Stimulated activated naive CD8-positive, alpha-beta T cell treated with anti-CD3 and anti-CD28 coated beads, Interleukin-15, amount 100 ng/mL, for 72 hours (primary cell): ENCODE data around the gene TOPAZ1.

Source experiments
- ATAC-seq: fragments of 150-1000 bp; cut with Tn5 transposase; 2 replicates; pipeline ENCODE4 v1.10.0; 2021; ENCODE audit warnings: mild to moderate bottlenecking, moderate library complexity
- DNase-seq, 2 donors: peaks; one replicate each; pipeline ENCODE4 v3.0.0; 2021 to 2022
- H3K27ac Mint-ChIP-seq, 2 donors: one replicate each; pipeline ENCODE4 v1.8.0; 2022; ENCODE audit warnings: mild to moderate bottlenecking in 2 of 2, mixed read lengths in 2 of 2, moderate library complexity in 2 of 2
- H3K27me3 Mint-ChIP-seq: one replicate; pipeline ENCODE4 v1.8.0; 2022; ENCODE audit warnings: mixed read lengths
- H3K4me1 Mint-ChIP-seq: one replicate; pipeline ENCODE4 v1.8.0; 2022; ENCODE audit warnings: mild to moderate bottlenecking, mixed read lengths
- H3K4me3 Mint-ChIP-seq, 2 donors: one replicate each; pipeline ENCODE4 v1.8.0; 2022; ENCODE audit warnings: mild to moderate bottlenecking in 2 of 2, mixed read lengths in 2 of 2, moderate library complexity in 1 of 2
- H3K9me3 Mint-ChIP-seq, 2 donors: one replicate each; pipeline ENCODE4 v1.8.0; 2022; ENCODE audit warnings: mixed read lengths in 2 of 2

Gene TOPAZ1

DNA sequence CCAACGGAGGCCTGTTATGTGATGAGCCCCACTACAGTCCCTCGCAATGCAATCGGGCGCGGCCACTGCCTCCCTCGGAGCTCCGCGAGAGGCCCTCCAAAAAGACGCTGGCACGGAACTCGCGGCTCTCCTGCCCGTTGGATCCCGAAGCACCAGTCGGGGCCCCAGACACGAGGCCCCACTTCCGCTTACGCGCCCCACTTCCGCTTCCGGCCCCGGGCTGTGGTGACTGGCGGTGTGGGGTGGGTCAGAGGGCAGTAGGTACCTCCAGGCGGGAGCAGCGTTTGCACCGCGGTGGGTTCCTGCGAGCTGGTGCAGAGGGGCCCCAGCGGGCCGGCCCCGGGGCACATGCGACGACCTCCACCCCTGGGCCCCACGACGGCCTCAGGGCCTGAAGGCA, at the start of gene TOPAZ1:
TOPAZ1 (plus strand) TSS at position 181 of the 400 bp plus-strand sequence; CDS start at position 349, 168 bp downstream.
- Mint-ChIP-seq H3K4me1 (no peaks in the 10 kb centered on the region), H3K27ac (no peak within 1 kb of the TSS), H3K27me3 (peaks cover 44% of the 10 kb centered on the region), H3K4me3 (no peak within 1 kb of the TSS), H3K9me3 (peaks cover 0 to 5% of the 10 kb centered on the region in 2 donors)
- DNase-seq (no peak), ATAC-seq (no peak)

DNA sequence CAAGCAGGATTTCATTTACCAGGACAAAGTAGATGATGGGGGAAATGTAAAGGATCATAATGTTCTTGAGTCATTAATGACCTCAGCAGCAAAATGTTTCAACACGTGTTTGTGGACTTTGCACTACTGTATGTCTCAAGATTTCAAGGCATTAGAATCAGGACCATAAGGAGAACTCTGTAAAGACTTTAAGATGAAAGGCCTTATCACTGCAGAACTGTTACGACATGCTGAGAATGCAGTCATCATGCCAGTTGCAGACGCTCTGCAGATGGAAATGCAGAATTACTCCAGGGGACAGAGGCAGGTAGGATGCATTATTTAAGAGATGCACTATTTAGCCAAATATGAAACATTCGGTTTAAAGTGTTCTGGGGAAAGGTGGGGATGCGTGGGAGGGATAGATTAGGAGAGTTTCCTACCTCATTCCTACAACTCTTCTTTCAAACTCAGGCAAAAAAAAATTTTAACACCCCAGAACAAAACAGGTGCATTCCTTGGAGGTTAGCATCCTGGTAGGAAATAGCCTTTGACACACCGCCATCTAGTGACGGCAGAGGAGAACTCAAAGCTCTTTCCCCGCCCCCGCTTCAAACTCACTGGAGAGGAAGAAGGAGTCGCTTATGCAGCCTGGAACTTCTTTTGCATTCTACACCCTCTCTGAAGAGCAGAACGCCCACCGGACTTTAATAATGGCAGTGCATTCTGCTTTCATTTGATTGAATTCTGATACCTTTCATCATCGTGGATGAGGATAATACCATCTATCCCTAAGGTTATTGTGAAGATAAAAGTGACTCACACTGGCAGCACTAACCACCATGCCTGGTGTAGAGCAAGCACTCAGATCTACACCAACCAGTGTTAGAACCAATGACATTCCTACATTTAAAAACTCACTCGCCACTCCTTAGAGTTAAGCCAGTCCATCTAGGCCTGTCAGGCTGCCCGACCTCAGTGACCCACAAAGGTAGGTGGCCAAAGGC, 43.1 kb upstream of the TOPAZ1 start:
- ATAC-seq (peak; percentile 75), DNase-seq (peak; percentile 57 to 69)
- peaks cover 10% of the 10 kb centered on the region for H3K4me1 Mint-ChIP-seq
- no peaks in the 10 kb centered on the region for H3K9me3 Mint-ChIP-seq
- H3K27me3 Mint-ChIP-seq = peaks cover 16% of the 10 kb centered on the region
- no peak overlapping the region for H3K4me3 Mint-ChIP-seq
- H3K27ac Mint-ChIP-seq = no peak overlapping the region

DNA sequence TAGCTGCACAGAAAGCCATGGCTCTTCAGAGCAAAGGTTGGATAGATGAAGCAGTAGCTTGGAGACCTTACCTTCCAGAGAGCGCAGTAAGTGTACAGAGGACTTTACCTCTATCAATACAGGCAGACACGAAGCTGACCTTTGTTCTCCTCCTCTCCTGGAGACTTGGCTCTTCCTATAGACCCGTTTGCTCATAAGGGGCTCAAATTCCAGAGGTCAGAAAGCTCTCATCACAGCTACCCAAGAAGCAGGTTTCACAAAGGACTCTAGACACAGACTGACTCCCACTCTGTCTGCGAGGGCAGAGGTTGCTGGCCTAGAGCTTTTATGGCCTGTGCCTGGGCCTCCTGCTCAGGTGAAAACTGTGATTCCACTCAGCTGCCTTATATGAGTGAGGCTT, 35.4 kb upstream of the TOPAZ1 start:
- Mint-ChIP-seq H3K4me3 (no peak overlapping the region), H3K4me1 (peaks cover 28% of the 10 kb centered on the region), H3K27ac (no peak overlapping the region), H3K9me3 (no peaks in the 10 kb centered on the region), H3K27me3 (peaks cover 68% of the 10 kb centered on the region)
- no peak for ATAC-seq
- DNase-seq = no peak

DNA sequence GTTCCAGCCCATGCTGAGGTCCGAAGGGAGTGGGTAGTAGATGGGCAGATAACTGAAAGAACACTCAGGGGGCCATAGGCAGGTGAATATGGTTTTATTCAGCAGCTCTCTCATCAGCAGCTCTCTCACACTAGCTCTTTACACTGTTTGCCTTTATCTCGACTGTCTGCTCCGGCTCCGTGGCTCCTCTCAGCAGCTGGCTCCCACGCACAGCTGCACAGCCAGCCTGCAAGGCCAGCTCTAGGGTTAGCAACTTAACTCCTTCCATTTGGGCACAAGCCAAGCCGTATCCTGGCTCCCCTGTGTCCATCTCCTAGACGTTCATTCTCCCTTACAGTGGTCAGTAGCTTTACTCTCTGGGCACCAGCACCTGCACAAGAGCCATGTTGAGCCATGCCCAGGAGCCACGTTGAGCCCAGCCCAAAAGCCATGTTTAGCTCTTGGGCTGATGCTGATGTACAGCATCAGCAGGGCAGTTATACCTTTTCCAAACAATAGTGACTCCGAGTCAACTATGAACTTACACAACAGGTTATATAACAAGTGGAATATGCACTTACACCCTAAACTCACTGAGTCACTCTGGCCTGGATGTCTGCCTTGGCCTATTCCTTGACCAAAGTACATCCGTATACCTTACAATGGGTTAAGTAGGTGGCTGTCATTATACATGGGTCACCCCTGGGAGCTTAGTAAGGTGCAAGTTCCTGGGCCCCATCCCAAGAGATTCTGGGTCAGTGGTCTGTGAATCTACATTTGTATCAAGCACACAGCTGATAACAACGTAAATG, 34.6 kb upstream of the TOPAZ1 start:
- Mint-ChIP-seq H3K9me3 (no peaks in the 10 kb centered on the region), H3K4me3 (no peak overlapping the region), H3K27ac (no peak overlapping the region), H3K27me3 (peaks cover 64% of the 10 kb centered on the region), H3K4me1 (peaks cover 28% of the 10 kb centered on the region)
- no peak for ATAC-seq
- no peak for DNase-seq

DNA sequence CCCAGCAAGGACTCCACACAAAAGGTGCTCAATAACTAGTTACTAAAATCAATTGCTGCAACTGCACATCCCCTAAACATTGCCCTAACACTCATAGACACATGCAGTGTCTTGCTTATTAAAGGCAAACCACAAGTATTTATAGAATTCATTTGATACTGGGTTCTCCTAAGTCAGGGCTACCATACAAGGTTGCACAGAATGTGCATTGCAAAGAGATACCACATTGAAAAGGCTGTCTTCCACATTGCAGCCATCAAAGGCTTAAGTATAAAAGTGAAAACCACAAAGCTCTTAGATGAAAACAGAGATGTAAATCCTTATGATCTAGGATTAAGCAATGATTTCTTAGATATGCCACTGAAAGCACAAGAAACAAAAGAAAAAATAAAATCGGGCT, 33.6 kb upstream of the TOPAZ1 start:
- DNase-seq (no peak), ATAC-seq (peak; percentile 77)
- Mint-ChIP-seq H3K27me3 (peaks cover 72% of the 10 kb centered on the region), H3K27ac (no peak overlapping the region), H3K4me1 (peaks cover 28% of the 10 kb centered on the region), H3K9me3 (no peaks in the 10 kb centered on the region), H3K4me3 (peak overlapping the region in 1 of 2 donors; percentile 35)

DNA sequence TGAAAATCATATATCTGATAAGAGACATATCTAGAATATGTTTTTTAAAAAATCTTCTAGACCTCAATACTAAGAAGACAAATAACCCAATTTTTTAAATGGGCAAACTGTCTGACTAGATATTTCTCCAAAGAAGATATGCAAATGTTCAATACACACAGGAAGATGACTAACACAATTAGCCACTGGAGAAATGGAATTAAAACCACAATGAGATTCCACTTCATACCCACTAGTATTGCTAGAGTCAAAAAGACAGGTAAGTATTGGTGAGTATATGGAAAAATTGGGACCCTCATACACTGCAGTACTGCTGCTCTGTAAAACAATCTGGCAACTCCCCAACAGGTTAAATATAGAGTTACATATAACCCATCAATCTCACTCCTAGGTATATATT, 33.1 kb upstream of the TOPAZ1 start:
- Mint-ChIP-seq H3K4me3 (peak overlapping the region in 1 of 2 donors; percentile 35), H3K9me3 (no peaks in the 10 kb centered on the region), H3K27ac (no peak overlapping the region), H3K27me3 (peaks cover 77% of the 10 kb centered on the region), H3K4me1 (peaks cover 28% of the 10 kb centered on the region)
- no peak for ATAC-seq
- no peak for DNase-seq

DNA sequence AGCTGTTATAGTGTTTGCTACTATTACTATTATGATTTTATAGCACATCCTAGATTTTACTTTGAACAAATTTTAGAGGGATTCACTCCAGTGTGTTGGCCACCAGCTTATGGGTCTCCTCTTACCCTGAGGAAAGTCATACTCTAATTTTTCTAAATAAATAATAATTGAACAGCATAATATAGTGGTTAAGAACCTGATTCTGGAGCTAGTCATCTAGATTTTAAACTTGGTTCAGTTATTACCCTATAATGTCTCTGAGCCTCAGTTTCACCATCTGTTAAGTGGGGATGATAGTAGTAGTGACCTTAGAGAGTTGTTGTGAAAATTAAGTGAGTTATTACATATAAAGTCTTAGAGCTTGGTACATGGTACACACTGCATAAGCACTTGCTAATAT, 30.7 kb upstream of the TOPAZ1 start:
- ATAC-seq (no peak), DNase-seq (no peak)
- H3K9me3 Mint-ChIP-seq = peaks cover 0 to 9% of the 10 kb centered on the region in 2 donors
- no peak overlapping the region for H3K4me3 Mint-ChIP-seq
- peaks cover 75% of the 10 kb centered on the region for H3K27me3 Mint-ChIP-seq
- H3K4me1 Mint-ChIP-seq = peaks cover 28% of the 10 kb centered on the region
- H3K27ac Mint-ChIP-seq = no peak overlapping the region

DNA sequence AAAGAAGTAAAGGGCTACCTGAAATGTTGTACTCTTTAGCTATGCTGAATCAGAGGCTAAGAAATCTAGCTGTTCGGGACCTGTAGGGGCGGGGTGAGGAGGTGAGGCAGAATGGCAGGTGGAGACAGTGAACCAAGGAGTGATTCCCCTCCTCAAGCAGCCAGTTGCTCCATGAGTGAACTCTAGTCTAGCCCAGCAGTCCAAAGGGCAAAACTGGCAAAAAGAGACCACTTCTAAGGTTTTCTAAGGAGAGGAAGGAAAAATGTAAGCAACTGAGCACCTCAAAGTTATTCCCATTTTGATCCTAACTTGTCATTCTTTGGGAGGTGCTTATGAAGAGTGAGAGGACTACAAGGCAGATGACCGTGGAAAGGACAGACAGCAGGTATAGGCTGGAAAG, 19.3 kb upstream of the TOPAZ1 start:
- no peaks in the 10 kb centered on the region for H3K9me3 Mint-ChIP-seq
- no peak for DNase-seq
- no peak for ATAC-seq
- no peak overlapping the region for H3K27ac Mint-ChIP-seq
- H3K4me1 Mint-ChIP-seq = no peaks in the 10 kb centered on the region
- peaks cover 45% of the 10 kb centered on the region for H3K27me3 Mint-ChIP-seq
- no peak overlapping the region for H3K4me3 Mint-ChIP-seq

DNA sequence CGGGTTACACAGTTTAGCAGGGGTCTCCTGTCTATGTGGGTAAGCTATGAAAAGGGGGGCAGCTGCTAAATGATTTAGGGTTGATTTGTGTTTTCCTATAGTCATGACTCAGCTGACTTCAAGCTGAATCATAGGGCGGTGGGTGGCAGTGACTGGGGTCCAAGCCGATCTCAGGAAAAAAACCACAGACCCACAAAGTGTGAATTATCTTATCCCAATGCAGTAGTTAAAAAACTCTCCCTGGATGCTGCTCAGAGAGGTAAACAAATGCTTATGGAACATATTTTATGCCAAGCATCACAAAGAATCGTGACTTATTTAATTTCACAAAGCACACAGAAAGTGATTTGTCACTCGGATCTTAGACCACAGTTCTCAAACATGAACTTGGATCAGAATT, 18.4 kb upstream of the TOPAZ1 start:
- no peak for DNase-seq
- no peaks in the 10 kb centered on the region for H3K4me1 Mint-ChIP-seq
- peaks cover 39% of the 10 kb centered on the region for H3K27me3 Mint-ChIP-seq
- H3K9me3 Mint-ChIP-seq = no peaks in the 10 kb centered on the region
- no peak overlapping the region for H3K27ac Mint-ChIP-seq
- no peak overlapping the region for H3K4me3 Mint-ChIP-seq
- ATAC-seq = no peak

DNA sequence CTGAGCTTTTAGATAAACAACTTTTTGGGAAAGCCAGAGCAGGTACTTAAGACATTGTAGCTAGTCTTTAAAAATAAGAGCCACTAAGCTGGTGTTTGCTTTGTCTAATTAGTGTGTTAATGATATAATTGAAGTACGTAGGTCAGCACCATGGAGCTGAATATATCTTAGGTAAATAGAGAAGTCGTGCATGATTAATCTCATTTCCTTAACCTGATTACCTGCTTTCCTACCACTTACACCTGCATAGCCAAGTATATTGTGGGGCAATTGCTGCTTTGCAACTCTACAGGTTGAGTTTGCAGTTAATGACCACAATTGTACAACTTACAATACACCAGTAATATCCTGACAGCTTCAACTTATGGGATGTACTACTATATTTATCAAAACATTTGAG, 17.6 kb upstream of the TOPAZ1 start:
- ATAC-seq = no peak
- Mint-ChIP-seq H3K27ac (no peak overlapping the region), H3K9me3 (no peaks in the 10 kb centered on the region), H3K4me3 (no peak overlapping the region), H3K27me3 (peaks cover 39% of the 10 kb centered on the region), H3K4me1 (no peaks in the 10 kb centered on the region)
- no peak for DNase-seq

DNA sequence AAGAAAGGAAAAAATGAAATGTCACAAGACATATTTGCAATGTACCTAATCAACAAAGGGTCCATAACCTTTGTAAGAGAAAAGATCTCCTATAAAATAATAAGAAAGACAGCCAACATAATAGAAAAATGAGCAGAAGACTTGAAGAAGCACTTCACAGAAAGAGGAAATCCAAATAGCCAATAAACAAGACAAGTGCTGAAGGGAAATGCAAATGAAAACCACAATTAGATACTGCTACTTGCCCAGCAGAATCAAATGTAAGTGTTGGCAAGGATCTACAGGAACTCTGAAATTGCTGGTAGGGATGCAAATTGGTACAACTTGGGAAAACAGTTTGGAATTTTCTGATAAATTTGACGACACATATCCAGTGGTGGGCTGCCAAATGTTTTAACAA, 15.1 kb upstream of the TOPAZ1 start:
- Mint-ChIP-seq H3K27me3 (peaks cover 31% of the 10 kb centered on the region), H3K27ac (no peak overlapping the region), H3K4me1 (no peaks in the 10 kb centered on the region), H3K9me3 (no peaks in the 10 kb centered on the region), H3K4me3 (no peak overlapping the region)
- no peak for DNase-seq
- no peak for ATAC-seq

DNA sequence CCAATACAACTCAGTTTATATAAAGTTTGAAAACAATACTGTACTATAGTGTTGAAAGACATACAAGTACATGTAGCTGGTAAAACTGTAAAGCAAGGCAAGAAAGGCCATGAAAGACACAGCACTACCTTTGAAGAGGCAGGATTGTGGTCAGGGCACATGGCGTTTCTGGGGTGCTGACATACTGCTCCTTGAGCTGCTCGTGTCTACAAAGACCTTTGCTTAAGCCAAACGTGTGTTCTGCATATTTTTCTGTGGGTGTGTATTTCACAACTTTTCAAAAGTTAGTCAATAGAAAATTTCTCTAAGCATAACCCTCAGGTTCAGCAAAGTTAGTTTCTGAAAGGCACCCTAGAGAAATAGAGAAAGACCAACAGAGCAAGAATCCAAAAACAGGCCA, 14.1 kb upstream of the TOPAZ1 start:
- peaks cover 3% of the 10 kb centered on the region for H3K4me1 Mint-ChIP-seq
- DNase-seq = no peak
- H3K27me3 Mint-ChIP-seq = peaks cover 22% of the 10 kb centered on the region
- H3K9me3 Mint-ChIP-seq = no peaks in the 10 kb centered on the region
- no peak overlapping the region for H3K4me3 Mint-ChIP-seq
- H3K27ac Mint-ChIP-seq = no peak overlapping the region
- ATAC-seq = no peak

DNA sequence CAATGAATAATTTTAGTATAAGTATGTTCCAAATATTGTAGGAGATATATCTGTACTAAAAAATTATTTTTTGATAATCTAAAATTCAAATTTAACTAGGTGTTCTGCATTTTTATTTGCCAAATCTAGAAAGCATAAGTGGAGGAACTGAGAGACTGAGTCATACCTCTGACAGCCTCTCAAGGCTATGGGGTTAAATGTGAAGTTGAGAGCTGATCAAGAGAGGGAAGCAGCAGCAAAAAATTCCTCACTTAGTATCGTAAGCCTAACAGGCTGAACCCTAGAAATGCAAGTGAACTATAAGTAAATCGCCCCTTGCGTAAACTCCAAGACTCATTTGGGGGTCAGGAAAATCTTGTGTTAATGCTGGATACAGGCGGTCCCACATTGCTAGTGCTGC, 12.8 kb upstream of the TOPAZ1 start:
- H3K4me1 Mint-ChIP-seq = peaks cover 5% of the 10 kb centered on the region
- H3K27me3 Mint-ChIP-seq = peaks cover 16% of the 10 kb centered on the region
- no peak overlapping the region for H3K27ac Mint-ChIP-seq
- ATAC-seq (no peak), DNase-seq (no peak)
- H3K4me3 Mint-ChIP-seq = no peak overlapping the region
- no peaks in the 10 kb centered on the region for H3K9me3 Mint-ChIP-seq

DNA sequence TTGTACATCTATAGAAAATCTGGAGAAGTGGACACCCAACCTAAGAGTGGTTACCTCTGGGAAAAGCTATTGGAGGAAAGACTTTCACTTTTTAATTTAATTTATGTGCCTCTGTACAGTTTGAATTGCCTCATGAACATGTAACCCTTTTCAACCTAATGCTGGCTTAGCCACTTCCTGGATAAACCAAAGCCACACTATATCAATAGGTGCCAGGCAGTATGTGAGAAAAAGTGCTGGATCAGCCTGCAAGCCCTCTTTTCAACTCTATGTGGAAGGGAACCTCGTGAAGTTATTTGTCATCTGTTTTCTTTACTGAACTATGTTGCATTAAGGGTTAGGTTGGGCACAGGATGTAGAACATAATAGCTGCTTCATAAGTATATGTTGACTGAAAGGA, 9.3 kb upstream of the TOPAZ1 start:
- H3K27me3 Mint-ChIP-seq = peaks cover 8% of the 10 kb centered on the region
- ATAC-seq (peak; percentile 77), DNase-seq (peak in 1 of 2 donors; percentile 11)
- H3K4me3 Mint-ChIP-seq = no peak overlapping the region
- H3K4me1 Mint-ChIP-seq = peaks cover 11% of the 10 kb centered on the region
- no peaks in the 10 kb centered on the region for H3K9me3 Mint-ChIP-seq
- H3K27ac Mint-ChIP-seq = no peak overlapping the region

DNA sequence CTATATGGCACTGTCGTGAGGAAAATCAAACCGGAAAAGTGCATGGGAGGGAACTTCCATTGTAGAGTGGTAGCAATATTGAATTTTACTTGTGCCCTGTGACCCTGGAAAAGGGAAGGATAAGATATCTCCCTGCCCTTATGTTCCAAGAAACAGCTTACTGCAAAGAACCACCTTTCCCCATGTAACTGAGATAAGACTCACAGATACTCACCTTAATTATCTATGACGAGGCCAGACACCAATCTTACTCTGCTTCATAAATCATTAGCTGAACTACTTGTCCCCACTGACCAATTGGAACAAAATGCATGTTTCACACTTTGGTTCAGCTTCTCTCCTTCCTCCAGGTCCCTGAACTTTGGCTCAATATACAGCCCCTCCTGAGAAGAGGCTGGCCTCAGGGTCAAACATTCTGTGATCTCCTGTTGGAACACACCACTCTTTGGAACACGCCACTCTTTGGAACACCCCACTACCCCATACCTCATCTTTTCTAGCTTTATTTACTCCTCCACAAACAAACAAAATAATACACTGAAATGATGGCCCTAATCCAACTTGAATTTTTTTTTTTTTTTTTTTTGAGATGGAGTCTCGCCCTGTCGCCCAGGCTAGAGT, 6.9 kb upstream of the TOPAZ1 start:
- H3K27ac Mint-ChIP-seq = no peak overlapping the region
- H3K9me3 Mint-ChIP-seq = no peaks in the 10 kb centered on the region
- peaks cover 11% of the 10 kb centered on the region for H3K4me1 Mint-ChIP-seq
- peaks cover 9% of the 10 kb centered on the region for H3K27me3 Mint-ChIP-seq
- no peak for ATAC-seq
- DNase-seq = no peak
- H3K4me3 Mint-ChIP-seq = no peak overlapping the region
